H9 (cell line): ENCODE measurements around the gene TTC27. TPM values are rescaled to one million over a fixed set of nuclear protein-coding genes. Genes with fewer than 3 reads are reported as not detected.

Experiments used
- DNase-seq: peaks from one replicate; pipeline ENCODE4 v3.0.0-alpha.2; 2017
- H2AFZ ChIP-seq: one replicate; pipeline ENCODE4 v1.6.1; 2013; ENCODE audit warnings: mild to moderate bottlenecking, low read length, control low read depth, moderate library complexity
- H2AK5ac ChIP-seq: 2 replicates; pipeline ENCODE4 v1.6.1; 2013; ENCODE audit warnings: low read length, control low read depth, mixed read lengths; ENCODE audit not compliant: insufficient read length
- H2BK120ac ChIP-seq: one replicate; pipeline ENCODE4 v1.6.1; 2013; ENCODE audit warnings: low read depth, mild to moderate bottlenecking, low read length, control low read depth, inconsistent platforms; ENCODE audit not compliant: poor library complexity, severe bottlenecking
- H2BK12ac ChIP-seq: 2 replicates; pipeline ENCODE4 v1.6.1; 2013; ENCODE audit warnings: low read length, control low read depth, mixed read lengths, low read depth; ENCODE audit not compliant: insufficient read length
- H2BK15ac ChIP-seq: 2 replicates; pipeline ENCODE4 v1.6.1; 2013; ENCODE audit warnings: low read depth, low read length, control low read depth
- H2BK20ac ChIP-seq: one replicate; pipeline ENCODE4 v1.6.1; 2013; ENCODE audit warnings: low read depth, mild to moderate bottlenecking, low read length, control low read depth, inconsistent platforms; ENCODE audit not compliant: poor library complexity, severe bottlenecking
- H2BK5ac ChIP-seq: 2 replicates; pipeline ENCODE4 v1.6.1; 2013; ENCODE audit warnings: low read length, control low read depth, mixed read lengths; ENCODE audit not compliant: insufficient read length
- H3K14ac ChIP-seq: 2 replicates; pipeline ENCODE4 v1.6.1; 2013; ENCODE audit warnings: low read length, control low read depth; ENCODE audit not compliant: insufficient read depth
- H3K18ac ChIP-seq: 2 replicates; pipeline ENCODE4 v1.6.1; 2013; ENCODE audit warnings: low read depth, mild to moderate bottlenecking, mixed read lengths, low read length, control low read depth; ENCODE audit not compliant: insufficient read length
- H3K23ac ChIP-seq: 2 replicates; pipeline ENCODE4 v1.6.1; 2013; ENCODE audit warnings: low read length, control low read depth, mixed read lengths, low read depth; ENCODE audit not compliant: insufficient read length
- H3K23me2 ChIP-seq: 2 replicates; pipeline ENCODE4 v1.6.1; 2013; ENCODE audit warnings: low read depth, mild to moderate bottlenecking, mixed read lengths, low read length, control low read depth; ENCODE audit not compliant: insufficient read length, poor library complexity, severe bottlenecking
- H3K27ac ChIP-seq: 2 replicates; pipeline ENCODE4 v1.5.1; 2013; ENCODE audit warnings: low read length, control low read depth, mixed read lengths, low read depth; ENCODE audit not compliant: insufficient read length
- H3K27me3 ChIP-seq: 2 replicates; pipeline ENCODE4 v1.6.1; 2013; ENCODE audit warnings: low read length, control low read depth, inconsistent platforms; ENCODE audit not compliant: insufficient read depth
- H3K4ac ChIP-seq: 2 replicates; pipeline ENCODE4 v1.6.1; 2013; ENCODE audit warnings: low read depth, mild to moderate bottlenecking, control low read depth, inconsistent platforms, low read length, moderate library complexity
- H3K4me1 ChIP-seq: 2 replicates; pipeline ENCODE4 v1.6.1; 2013; ENCODE audit warnings: low read length, control low read depth, inconsistent platforms; ENCODE audit not compliant: insufficient read depth
- H3K4me2 ChIP-seq: 2 replicates; pipeline ENCODE4 v1.6.1; 2013; ENCODE audit warnings: low read length, control low read depth, mixed read lengths; ENCODE audit not compliant: insufficient read length, insufficient read depth
- H3K56ac ChIP-seq: 2 replicates; pipeline ENCODE4 v1.6.1; 2013; ENCODE audit warnings: low read depth, mild to moderate bottlenecking, mixed read lengths, low read length, control low read depth; ENCODE audit not compliant: insufficient read length
- H3K79me1 ChIP-seq: 2 replicates; pipeline ENCODE4 v1.6.1; 2013; ENCODE audit warnings: low read depth, mild to moderate bottlenecking, moderate library complexity, low read length, control low read depth, inconsistent platforms; ENCODE audit not compliant: insufficient read depth, poor library complexity, severe bottlenecking
- H3K79me2 ChIP-seq: 2 replicates; pipeline ENCODE4 v1.6.1; 2013; ENCODE audit warnings: low read length, control low read depth, inconsistent platforms; ENCODE audit not compliant: insufficient read depth
- H3K9ac ChIP-seq: 2 replicates; pipeline ENCODE4 v1.6.1; 2013; ENCODE audit warnings: low read length, control low read depth, mixed read lengths; ENCODE audit not compliant: insufficient read length; ENCODE audit errors: extremely low read depth
- H3K9me3 ChIP-seq: one replicate; pipeline ENCODE4 v1.6.1; 2013; ENCODE audit warnings: low read depth, low read length, inconsistent platforms; ENCODE audit not compliant: control insufficient read depth
- H3T11ph ChIP-seq: one replicate; pipeline ENCODE4 v1.6.1; 2013; ENCODE audit warnings: mild to moderate bottlenecking, low read length, control low read depth, inconsistent platforms
- H4K20me1 ChIP-seq: one replicate; pipeline ENCODE4 v1.6.1; 2013; ENCODE audit not compliant: control insufficient read depth, insufficient read length, insufficient read depth
- H4K5ac ChIP-seq: 2 replicates; pipeline ENCODE4 v1.6.1; 2013; ENCODE audit warnings: low read depth, mild to moderate bottlenecking, mixed read lengths, low read length, control low read depth; ENCODE audit not compliant: insufficient read length
- H4K8ac ChIP-seq: replicated peaks from 2 replicates; pipeline ENCODE4 v1.6.1; 2013; ENCODE audit warnings: low read length, control low read depth, mixed read lengths, low read depth; ENCODE audit not compliant: insufficient read length
- H4K91ac ChIP-seq: 2 replicates; pipeline ENCODE4 v1.6.1; 2013; ENCODE audit warnings: low read depth, mild to moderate bottlenecking, moderate library complexity, mixed read lengths, low read length, control low read depth; ENCODE audit not compliant: insufficient read length
- H3K27ac Mint-ChIP-seq, 3 experiments: 2 replicates in 2 of 3; 3 replicates in 1 of 3; pipeline ENCODE4 v1.8.0; 2020 to 2021; ENCODE audit warnings: mixed read lengths in 3 of 3, mild to moderate bottlenecking in 1 of 3, moderate library complexity in 1 of 3
- H3K27me3 Mint-ChIP-seq: 2 replicates; pipeline ENCODE4 v1.8.0; 2021; ENCODE audit warnings: low read depth, mild to moderate bottlenecking, moderate library complexity, mixed read lengths
- H3K36me3 Mint-ChIP-seq, 3 experiments: 2 replicates in 2 of 3; 3 replicates in 1 of 3; pipeline ENCODE4 v1.8.0; 2020 to 2021; ENCODE audit warnings: low read depth in 3 of 3, mixed read lengths in 3 of 3; ENCODE audit not compliant: insufficient read depth in 1 of 3
- H3K4me1 Mint-ChIP-seq, 2 experiments: 2 replicates each; pipeline ENCODE4 v1.8.0; 2020; ENCODE audit warnings: mixed read lengths in 2 of 2
- H3K4me3 Mint-ChIP-seq, 2 experiments: 2 replicates in 1 of 2; 3 replicates in 1 of 2; pipeline ENCODE4 v1.8.0; 2020 to 2021; ENCODE audit warnings: mild to moderate bottlenecking in 2 of 2, mixed read lengths in 2 of 2, moderate library complexity in 1 of 2
- H3K9me3 Mint-ChIP-seq, 2 experiments: 2 replicates in 1 of 2; 3 replicates in 1 of 2; pipeline ENCODE4 v1.8.0; 2020; ENCODE audit warnings: mild to moderate bottlenecking in 2 of 2, mixed read lengths in 2 of 2, moderate library complexity in 1 of 2
- WGBS: extraction: QIAGEN DNeasy Blood & Tissue Kit; methylation state at CpG from one replicate; pipeline ENCODE4 v1.1.7; 2013; ENCODE audit warnings: missing lambda C conversion rate, low lambda C conversion rate, mixed read lengths; ENCODE audit not compliant: insufficient read length; ENCODE audit errors: extremely low coverage; 5-methylcytosine and 5-hydroxymethylcytosine counted together
- total RNA-seq: library from RNA; stranded (reverse); gene quantifications from 2 replicates; pipeline ENCODE4 v1.2.1, GENCODE V29; 2021
- TF ChIP-seq, protein P1 (sequence below): fragments of 200-600 bp; sonication (generic); conservative IDR thresholded peaks from 3 replicates; pipeline ENCODE4 v1.8.0; 2021; ENCODE audit warnings: antibody characterized with exemption, mild to moderate bottlenecking

The TTC27 gene
- total RNA-seq, 1 experiment from 2014 or later: 26.0 TPM

DNA sequence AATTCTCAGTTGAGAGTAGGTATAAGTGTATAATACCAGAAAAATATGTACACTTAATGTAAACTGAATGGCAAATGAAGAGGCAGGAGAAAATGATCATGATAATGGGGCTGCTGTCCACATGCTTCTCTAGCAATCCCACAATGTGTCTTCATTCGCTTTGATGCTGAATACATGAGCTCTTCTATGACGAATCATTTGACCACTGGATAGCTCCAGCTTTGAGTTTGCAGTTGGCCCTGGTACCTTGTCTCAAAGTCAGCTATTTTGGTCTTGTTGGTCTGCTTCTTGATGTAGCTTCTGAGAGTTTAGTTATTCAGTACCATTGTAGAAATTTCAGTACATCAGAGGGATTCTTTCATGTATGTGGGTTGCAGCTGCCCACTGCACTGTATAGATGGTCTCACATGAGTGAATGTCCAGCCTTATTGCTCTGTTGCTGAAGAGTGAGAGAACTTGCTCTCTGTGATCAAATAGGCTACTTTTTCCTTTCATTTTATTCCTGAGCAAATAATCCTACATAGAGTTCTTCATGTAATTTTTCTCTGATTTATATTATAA, 105.1 kb downstream of the TTC27 start:
- no CpG with 5 or more reads among the region's 2 CpGs for WGBS
- no peaks in the 10 kb centered on the region; a peak in 1 of 5 replicates for H3K9me3 Mint-ChIP-seq

More for the DNA sequence above, 105.1 kb downstream of the TTC27 start:
- no peak overlapping the region for H3K4me3 Mint-ChIP-seq
- TF ChIP-seq, protein P1, sequence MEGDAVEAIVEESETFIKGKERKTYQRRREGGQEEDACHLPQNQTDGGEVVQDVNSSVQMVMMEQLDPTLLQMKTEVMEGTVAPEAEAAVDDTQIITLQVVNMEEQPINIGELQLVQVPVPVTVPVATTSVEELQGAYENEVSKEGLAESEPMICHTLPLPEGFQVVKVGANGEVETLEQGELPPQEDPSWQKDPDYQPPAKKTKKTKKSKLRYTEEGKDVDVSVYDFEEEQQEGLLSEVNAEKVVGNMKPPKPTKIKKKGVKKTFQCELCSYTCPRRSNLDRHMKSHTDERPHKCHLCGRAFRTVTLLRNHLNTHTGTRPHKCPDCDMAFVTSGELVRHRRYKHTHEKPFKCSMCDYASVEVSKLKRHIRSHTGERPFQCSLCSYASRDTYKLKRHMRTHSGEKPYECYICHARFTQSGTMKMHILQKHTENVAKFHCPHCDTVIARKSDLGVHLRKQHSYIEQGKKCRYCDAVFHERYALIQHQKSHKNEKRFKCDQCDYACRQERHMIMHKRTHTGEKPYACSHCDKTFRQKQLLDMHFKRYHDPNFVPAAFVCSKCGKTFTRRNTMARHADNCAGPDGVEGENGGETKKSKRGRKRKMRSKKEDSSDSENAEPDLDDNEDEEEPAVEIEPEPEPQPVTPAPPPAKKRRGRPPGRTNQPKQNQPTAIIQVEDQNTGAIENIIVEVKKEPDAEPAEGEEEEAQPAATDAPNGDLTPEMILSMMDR: no peak
- Histone ChIP-seq H3K56ac (no peak overlapping the region), H3K18ac (no peak overlapping the region), H3K9me3 (no peaks in the 10 kb centered on the region), H3K79me2 (no peaks in the 10 kb centered on the region), H3K4me1 (no peaks in the 10 kb centered on the region; the same call in 1 of the 2 replicates), H2AFZ (no peak overlapping the region), H3K23me2 (no peaks in the 10 kb centered on the region), H3K23ac (no peak overlapping the region), H3T11ph (no peak overlapping the region), H3K9ac (no peak overlapping the region), H4K20me1 (no peaks in the 10 kb centered on the region), H2AK5ac (no peak overlapping the region), H4K8ac (no peak overlapping the region), H3K4me2 (no peak overlapping the region), H2BK5ac (no peak overlapping the region), H3K14ac (no peak overlapping the region), H2BK20ac (no peak overlapping the region), H4K5ac (no peak overlapping the region), H3K79me1 (no peaks in the 10 kb centered on the region), H2BK15ac (no peak overlapping the region), H3K27ac (no peak overlapping the region), H4K91ac (no peak overlapping the region), H3K27me3 (no peaks in the 10 kb centered on the region), H3K4ac (no peak overlapping the region), H2BK12ac (no peak overlapping the region), H2BK120ac (no peak overlapping the region)
- H3K27me3 Mint-ChIP-seq: no peaks in the 10 kb centered on the region
- no peak overlapping the region for H3K27ac Mint-ChIP-seq
- DNase-seq: no peak
- peaks cover 3 to 10% (median 8%) of the 10 kb centered on the region in 3 experiments; a peak in 4 of 7 replicates for H3K36me3 Mint-ChIP-seq
- peaks cover 15 to 23% of the 10 kb centered on the region in 2 experiments for H3K4me1 Mint-ChIP-seq
